Measurements from ENCODE around the gene SERHL2.
"Not testable (repeated sequence)": the region's sequence is repeated elsewhere in the genome, so short reads cannot be mapped to it uniquely, and the experiment has no call there.

GRCh38 chr22:42563943-42564342, 10.2 kb downstream of the SERHL2 start:
- TF ChIP-seq, protein P1, sequence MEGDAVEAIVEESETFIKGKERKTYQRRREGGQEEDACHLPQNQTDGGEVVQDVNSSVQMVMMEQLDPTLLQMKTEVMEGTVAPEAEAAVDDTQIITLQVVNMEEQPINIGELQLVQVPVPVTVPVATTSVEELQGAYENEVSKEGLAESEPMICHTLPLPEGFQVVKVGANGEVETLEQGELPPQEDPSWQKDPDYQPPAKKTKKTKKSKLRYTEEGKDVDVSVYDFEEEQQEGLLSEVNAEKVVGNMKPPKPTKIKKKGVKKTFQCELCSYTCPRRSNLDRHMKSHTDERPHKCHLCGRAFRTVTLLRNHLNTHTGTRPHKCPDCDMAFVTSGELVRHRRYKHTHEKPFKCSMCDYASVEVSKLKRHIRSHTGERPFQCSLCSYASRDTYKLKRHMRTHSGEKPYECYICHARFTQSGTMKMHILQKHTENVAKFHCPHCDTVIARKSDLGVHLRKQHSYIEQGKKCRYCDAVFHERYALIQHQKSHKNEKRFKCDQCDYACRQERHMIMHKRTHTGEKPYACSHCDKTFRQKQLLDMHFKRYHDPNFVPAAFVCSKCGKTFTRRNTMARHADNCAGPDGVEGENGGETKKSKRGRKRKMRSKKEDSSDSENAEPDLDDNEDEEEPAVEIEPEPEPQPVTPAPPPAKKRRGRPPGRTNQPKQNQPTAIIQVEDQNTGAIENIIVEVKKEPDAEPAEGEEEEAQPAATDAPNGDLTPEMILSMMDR (IDR thresholded peaks at IDR 0.05), result not testable (repeated sequence)
- not testable (repeated sequence) for TF ChIP-seq POLR2A (IDR thresholded peaks at IDR 0.05)
